22Rv1 (cell line): ENCODE data around the gene OR5C1.

Experiments
- ZFX ChIP-seq: fragments of 450-650 bp; IDR thresholded peaks from 2 replicates; pipeline ENCODE4 v1.6.1; 2017; ENCODE audit warnings: antibody characterized with exemption, borderline replicate concordance
- TF ChIP-seq, protein P1 (sequence below): fragments of 450-650 bp; IDR thresholded peaks from 2 replicates; pipeline ENCODE4 v1.5.1; 2017; ENCODE audit warnings: mild to moderate bottlenecking

DNA sequence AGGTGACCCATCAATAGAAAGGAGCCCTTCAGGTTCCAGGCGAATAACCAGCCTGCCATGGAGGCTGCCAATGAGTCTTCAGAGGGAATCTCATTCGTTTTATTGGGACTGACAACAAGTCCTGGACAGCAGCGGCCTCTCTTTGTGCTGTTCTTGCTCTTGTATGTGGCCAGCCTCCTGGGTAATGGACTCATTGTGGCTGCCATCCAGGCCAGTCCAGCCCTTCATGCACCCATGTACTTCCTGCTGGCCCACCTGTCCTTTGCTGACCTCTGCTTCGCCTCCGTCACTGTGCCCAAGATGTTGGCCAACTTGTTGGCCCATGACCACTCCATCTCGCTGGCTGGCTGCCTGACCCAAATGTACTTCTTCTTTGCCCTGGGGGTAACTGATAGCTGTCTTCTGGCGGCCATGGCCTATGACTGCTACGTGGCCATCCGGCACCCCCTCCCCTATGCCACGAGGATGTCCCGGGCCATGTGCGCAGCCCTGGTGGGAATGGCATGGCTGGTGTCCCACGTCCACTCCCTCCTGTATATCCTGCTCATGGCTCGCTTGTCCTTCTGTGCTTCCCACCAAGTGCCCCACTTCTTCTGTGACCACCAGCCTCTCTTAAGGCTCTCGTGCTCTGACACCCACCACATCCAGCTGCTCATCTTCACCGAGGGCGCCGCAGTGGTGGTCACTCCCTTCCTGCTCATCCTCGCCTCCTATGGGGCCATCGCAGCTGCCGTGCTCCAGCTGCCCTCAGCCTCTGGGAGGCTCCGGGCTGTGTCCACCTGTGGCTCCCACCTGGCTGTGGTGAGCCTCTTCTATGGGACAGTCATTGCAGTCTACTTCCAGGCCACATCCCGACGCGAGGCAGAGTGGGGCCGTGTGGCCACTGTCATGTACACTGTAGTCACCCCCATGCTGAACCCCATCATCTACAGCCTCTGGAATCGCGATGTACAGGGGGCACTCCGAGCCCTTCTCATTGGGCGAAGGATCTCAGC, 11.6 kb downstream of the OR5C1 start, which contains the start of gene OR1K1:
- TF ChIP-seq, protein P1, sequence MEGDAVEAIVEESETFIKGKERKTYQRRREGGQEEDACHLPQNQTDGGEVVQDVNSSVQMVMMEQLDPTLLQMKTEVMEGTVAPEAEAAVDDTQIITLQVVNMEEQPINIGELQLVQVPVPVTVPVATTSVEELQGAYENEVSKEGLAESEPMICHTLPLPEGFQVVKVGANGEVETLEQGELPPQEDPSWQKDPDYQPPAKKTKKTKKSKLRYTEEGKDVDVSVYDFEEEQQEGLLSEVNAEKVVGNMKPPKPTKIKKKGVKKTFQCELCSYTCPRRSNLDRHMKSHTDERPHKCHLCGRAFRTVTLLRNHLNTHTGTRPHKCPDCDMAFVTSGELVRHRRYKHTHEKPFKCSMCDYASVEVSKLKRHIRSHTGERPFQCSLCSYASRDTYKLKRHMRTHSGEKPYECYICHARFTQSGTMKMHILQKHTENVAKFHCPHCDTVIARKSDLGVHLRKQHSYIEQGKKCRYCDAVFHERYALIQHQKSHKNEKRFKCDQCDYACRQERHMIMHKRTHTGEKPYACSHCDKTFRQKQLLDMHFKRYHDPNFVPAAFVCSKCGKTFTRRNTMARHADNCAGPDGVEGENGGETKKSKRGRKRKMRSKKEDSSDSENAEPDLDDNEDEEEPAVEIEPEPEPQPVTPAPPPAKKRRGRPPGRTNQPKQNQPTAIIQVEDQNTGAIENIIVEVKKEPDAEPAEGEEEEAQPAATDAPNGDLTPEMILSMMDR: no peak
- no peak for TF ChIP-seq ZFX
